Kidney (tissue), 14 donors: ENCODE measurements around the gene SH3RF3. TPM values are rescaled to one million over a fixed set of nuclear protein-coding genes. Genes with fewer than 3 reads are reported as not detected.

Experiments
- DNase-seq, 5 donors: peaks; one replicate each; pipeline ENCODE4 v3.0.0-alpha.2; 2013 to 2020
- FAIRE-seq: peaks from 2 replicates; lab custom pipeline; 2012; peaks lifted over from hg19 to GRCh38; lab: Jason Lieb, UNC
- H3K27ac ChIP-seq, 2 donors: one replicate each; pipeline ENCODE4 v1.7.0; 2013; ENCODE audit warnings: low read depth in 2 of 2, low read length in 2 of 2, inconsistent platforms in 1 of 2
- H3K27me3 ChIP-seq: one replicate; pipeline ENCODE4 v1.7.1; 2013; ENCODE audit warnings: low read length, inconsistent platforms; ENCODE audit not compliant: control insufficient read depth, insufficient read depth
- H3K36me3 ChIP-seq, 3 donors: one replicate each; pipeline versions ENCODE4 v1.7.0 to v1.7.1; 2013; ENCODE audit warnings: low read length in 3 of 3, control low read depth in 1 of 3, inconsistent platforms in 1 of 3; ENCODE audit not compliant: insufficient read depth in 3 of 3, control insufficient read depth in 2 of 3
- H3K4me1 ChIP-seq, 3 donors: one replicate each; pipeline versions ENCODE4 v1.7.0 to v1.7.1; 2013; ENCODE audit warnings: low read length in 3 of 3, inconsistent platforms in 1 of 3, low read depth in 1 of 3; ENCODE audit not compliant: control insufficient read depth in 2 of 3, insufficient read depth in 2 of 3
- H3K4me3 ChIP-seq, 3 donors: one replicate each; pipeline versions ENCODE4 v1.7.0 to v1.8.1; 2013; ENCODE audit warnings: low read length in 3 of 3, control low read depth in 1 of 3, inconsistent platforms in 1 of 3
- H3K9ac ChIP-seq, 3 donors: one replicate each; pipeline versions ENCODE4 v1.7.0 to v1.7.1; 2013; ENCODE audit warnings: low read length in 3 of 3, control low read depth in 1 of 3, inconsistent platforms in 1 of 3
- H3K9me3 ChIP-seq, 3 donors: one replicate each; pipeline versions ENCODE4 v1.7.0 to v1.7.1; 2013; ENCODE audit warnings: low read length in 3 of 3, control low read depth in 1 of 3, inconsistent platforms in 1 of 3; ENCODE audit not compliant: control insufficient read depth in 2 of 3, insufficient read depth in 1 of 3
- intact Hi-C: fragments of 100-400 bp; cut with DNase I; formaldehyde crosslinking; loops from one replicate; pipeline ENCODE4 v1.11.1; 2022
- polyA plus RNA-seq: library from polyadenylated mRNA; stranded (reverse); fragments of 350-450 nt; fragmentation: Illumina TruSeq; extraction: RNeasy Lipid Tissue Mini Kit (QIAGEN cat#74804); gene quantifications from one replicate; pipeline ENCODE4 v1.2.3, GENCODE V29; 2014; ENCODE audit warnings: low read depth, low replicate concordance; ENCODE audit not compliant: insufficient read depth
- total RNA-seq: library from RNA; stranded (reverse); fragmentation: NEBNext Ultra II Directional; extraction: Animal tissue kit (Norgen Biotek cat#: 25700); gene quantifications from one replicate; pipeline ENCODE4 v1.2.1, GENCODE V29; 2021
- TF ChIP-seq, protein P1 (sequence below): IDR thresholded peaks from 3 replicates; pipeline ENCODE4 v1.5.1; 2012; ENCODE audit warnings: mild to moderate bottlenecking, moderate library complexity, borderline replicate concordance; ENCODE audit not compliant: insufficient read depth; ENCODE audit errors: extremely low read depth
- donor health status: control.
- donor health status: control.
- donor health status: control.
- donor health status: control.
- donor health status: control.
- donor health status: DM: yes; HTN: yes; CAD: no.
- donor health status: Normal renal cell carcinoma (clear cell type).

Gene SH3RF3
- total and polyA plus RNA-seq, 2 donors from 2014 or later, result 1.7 to 10.7 TPM

DNA sequence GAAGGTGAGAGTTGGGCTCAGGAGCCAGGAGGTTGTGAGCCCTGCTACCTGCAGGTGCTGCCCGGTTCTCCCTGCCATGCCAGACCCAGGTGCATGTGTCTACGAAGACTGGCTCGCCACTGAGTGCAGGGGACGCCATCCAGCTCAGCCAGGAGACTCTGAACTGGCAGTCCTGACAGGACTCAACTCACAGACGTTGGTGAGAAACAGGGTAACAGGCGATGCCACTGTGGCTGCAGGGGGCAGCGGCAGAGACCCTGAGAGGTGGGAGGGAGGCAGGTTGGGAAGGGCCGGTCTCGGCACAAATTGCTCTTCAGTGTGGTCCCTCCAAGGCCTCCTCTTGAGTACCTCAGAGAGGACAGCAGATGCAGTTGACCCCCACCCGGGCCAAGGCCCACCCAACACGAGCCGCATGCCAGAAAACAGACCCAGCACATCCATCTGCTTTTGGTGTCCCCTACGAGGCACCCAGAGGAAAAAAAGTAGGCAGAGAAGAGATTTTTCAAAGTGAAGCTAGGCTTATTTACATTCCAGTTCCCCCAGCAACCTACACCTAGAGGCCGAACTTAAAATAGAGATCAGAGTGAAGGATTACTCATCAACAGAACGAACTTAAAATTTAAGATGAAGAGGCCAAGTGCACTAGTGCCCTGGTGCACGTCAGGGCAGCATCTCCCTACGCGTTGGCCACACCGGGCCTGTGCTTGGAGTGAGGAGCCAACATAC lies 300.0 kb downstream of the SH3RF3 start:
- DNase-seq, result peak in 2 of 5 donors; percentile 23 to 49
- Histone ChIP-seq H3K27ac (no peak overlapping the region), H3K36me3 (no peaks in the 10 kb centered on the region), H3K27me3 (no peaks in the 10 kb centered on the region), H3K9ac (no peak overlapping the region), H3K4me1 (no peaks in the 10 kb centered on the region), H3K4me3 (no peak overlapping the region), H3K9me3 (no peaks in the 10 kb centered on the region)
- intact Hi-C loops, result no loop called here
- TF ChIP-seq, protein P1, sequence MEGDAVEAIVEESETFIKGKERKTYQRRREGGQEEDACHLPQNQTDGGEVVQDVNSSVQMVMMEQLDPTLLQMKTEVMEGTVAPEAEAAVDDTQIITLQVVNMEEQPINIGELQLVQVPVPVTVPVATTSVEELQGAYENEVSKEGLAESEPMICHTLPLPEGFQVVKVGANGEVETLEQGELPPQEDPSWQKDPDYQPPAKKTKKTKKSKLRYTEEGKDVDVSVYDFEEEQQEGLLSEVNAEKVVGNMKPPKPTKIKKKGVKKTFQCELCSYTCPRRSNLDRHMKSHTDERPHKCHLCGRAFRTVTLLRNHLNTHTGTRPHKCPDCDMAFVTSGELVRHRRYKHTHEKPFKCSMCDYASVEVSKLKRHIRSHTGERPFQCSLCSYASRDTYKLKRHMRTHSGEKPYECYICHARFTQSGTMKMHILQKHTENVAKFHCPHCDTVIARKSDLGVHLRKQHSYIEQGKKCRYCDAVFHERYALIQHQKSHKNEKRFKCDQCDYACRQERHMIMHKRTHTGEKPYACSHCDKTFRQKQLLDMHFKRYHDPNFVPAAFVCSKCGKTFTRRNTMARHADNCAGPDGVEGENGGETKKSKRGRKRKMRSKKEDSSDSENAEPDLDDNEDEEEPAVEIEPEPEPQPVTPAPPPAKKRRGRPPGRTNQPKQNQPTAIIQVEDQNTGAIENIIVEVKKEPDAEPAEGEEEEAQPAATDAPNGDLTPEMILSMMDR, result no peak
- no peak for FAIRE-seq

DNA sequence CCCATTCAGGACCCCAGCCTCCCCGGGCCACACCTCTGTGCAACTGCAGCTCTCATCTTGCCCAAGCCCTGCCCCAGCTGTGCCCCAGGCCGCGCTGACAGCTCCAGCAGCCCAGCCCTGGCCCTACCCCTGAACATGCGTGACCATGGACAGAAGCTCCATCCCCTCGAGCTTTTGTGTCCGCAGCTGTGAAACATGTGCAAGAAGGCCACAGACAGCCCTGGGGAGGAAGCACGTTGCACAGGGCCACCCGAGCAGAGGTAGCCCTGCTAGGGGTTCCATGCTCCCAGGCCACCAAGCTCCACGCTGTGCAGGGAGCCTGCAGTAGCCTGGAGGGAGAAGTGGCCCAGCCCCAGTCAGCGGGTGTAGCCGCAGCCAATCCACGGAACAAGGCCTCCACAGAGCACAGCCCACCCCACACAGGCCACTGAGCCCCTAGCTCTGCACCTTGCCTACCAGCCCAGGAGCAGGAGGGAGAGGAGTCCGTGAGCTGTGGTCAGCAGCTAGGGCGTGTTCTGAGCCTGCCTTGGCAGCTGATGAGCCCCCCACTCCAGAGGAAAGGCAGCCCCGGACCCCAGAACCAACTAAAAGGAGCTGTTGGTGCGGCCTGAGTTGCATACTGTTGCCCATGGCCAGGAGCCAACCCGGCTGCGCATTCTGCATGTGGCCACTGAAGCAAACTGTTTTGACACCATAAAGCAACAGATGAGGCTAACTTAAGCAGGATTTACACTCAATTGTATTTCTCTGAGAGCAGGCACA lies 300.7 kb downstream of the SH3RF3 start:
- Histone ChIP-seq H3K4me3 (no peak overlapping the region), H3K4me1 (no peaks in the 10 kb centered on the region), H3K9ac (no peak overlapping the region), H3K9me3 (no peaks in the 10 kb centered on the region), H3K27me3 (no peaks in the 10 kb centered on the region), H3K36me3 (no peaks in the 10 kb centered on the region), H3K27ac (no peak overlapping the region)
- FAIRE-seq (no peak), DNase-seq (peak in 2 of 5 donors; percentile 23 to 66)
- intact Hi-C loops, result no loop called here
- TF ChIP-seq, protein P1, result no peak

DNA sequence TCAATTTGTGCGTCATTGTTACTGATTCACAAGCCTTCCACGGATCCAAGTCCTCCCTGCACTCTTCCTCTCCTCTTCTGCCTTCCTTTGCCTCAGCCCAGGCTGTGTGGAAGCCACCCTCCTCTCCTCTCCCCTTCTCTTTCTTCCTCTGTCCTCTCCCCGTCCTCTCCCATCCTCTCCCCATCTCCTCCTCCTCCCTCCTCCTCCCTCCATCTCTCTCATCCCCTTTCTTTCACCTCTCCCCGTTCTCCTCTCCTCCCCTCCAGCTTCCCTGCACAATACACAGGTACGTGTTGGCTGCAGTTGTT lies 301.3 kb downstream of the SH3RF3 start:
- peak in 1 of 5 donors; percentile 10 for DNase-seq
- intact Hi-C loops, result no loop called here
- Histone ChIP-seq H3K4me3 (no peak overlapping the region), H3K9me3 (no peaks in the 10 kb centered on the region), H3K9ac (no peak overlapping the region), H3K36me3 (no peaks in the 10 kb centered on the region), H3K27me3 (no peaks in the 10 kb centered on the region), H3K27ac (no peak overlapping the region), H3K4me1 (no peaks in the 10 kb centered on the region)
- TF ChIP-seq, protein P1, result no peak
- no peak for FAIRE-seq
